GM10266 (cell line): ENCODE measurements around the gene CAPN15.

Experiments
- DNase-seq: peaks from one replicate; pipeline ENCODE4 v3.0.0; 2012; ENCODE audit errors: extremely low spot score
- CTCF ChIP-seq: IDR thresholded peaks from 2 replicates; pipeline ENCODE4 v1.5.1; 2012; ENCODE audit warnings: mild to moderate bottlenecking, low read depth; ENCODE audit not compliant: control insufficient read depth, insufficient read depth; ENCODE audit errors: missing control alignments

Gene CAPN15

GRCh38 chr16:544517-544916 is 17.0 kb downstream of the CAPN15 start:
- no peak for TF ChIP-seq CTCF

GRCh38 chr16:546909-547770 is 19.6 kb downstream of the CAPN15 start:
- DNase-seq = no peak
- TF ChIP-seq CTCF = no peak

More at GRCh38 chr16:544517-544916, 17.0 kb downstream of the CAPN15 start:
- no peak for DNase-seq

- no peak for DNase-seq
- no peak for TF ChIP-seq CTCF
Observed at GRCh38 chr16:548586-548985, 21.1 kb downstream of the CAPN15 start.

GRCh38 chr16:549544-550263 is 22.2 kb downstream of the CAPN15 start:
- no peak for TF ChIP-seq CTCF
- DNase-seq = no peak

GRCh38 chr16:551210-551609 is 23.7 kb downstream of the CAPN15 start:
- no peak for DNase-seq
- TF ChIP-seq CTCF = no peak

GRCh38 chr16:552171-552570 is 24.7 kb downstream of the CAPN15 start:
- DNase-seq = no peak
- TF ChIP-seq CTCF = no peak
